ENCODE measurements around the gene RGSL1.
A peak's percentile ranks its signal among the peaks of the same experiment; 100 is the strongest.

The RGSL1 gene

DNA sequence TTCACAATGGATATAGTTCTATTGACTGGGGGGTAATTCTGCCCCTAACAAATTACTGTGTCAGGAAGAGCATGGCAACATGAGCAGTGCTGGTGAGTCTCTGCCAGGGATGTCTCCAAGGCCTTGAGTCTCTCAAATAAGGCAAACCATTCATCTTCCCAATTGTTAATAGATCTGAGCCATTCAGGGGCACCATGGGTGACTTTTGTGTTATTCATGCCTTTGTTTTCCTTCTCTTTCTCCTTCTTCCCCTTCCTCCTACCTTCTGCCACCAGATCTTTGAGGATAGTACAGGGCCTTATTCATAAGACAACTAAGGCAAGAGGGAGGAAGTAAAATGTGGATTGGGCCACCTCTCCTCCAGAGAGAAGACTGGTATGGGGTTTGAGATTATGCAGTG lies at the start of gene RGSL1:
Gene RGSL1 (plus strand): TSS at position 60 of the 400 bp plus-strand sequence. CDS start 20 bp downstream, at position 80.
- DNase-seq: no peak

DNA sequence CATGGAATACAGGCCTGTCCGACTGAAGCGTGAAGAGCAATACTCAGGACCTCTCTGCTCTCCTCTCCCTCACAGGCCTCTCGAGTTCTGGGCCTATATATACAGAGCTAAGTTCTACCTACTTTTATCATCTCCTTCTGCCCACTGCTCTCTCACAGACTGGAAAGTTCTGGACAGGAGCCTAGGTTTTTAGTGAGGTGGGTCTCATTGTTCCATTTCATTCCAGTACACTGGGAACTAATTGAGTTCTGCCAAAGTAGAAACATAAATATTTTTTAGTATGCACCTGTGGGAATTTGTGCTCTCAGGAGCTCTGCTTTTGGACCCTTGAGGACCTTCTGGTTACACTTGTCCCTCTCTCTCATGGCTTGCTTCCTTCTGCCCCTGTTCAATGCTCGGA lies 49.4 kb upstream of the RGSL1 start, which contains the start of gene TEDDM1:
Gene TEDDM1 (minus strand): TSS at position 101 of the 400 bp plus-strand sequence. CDS start 182 bp downstream, outside the sequence.
- no peak for DNase-seq

DNA sequence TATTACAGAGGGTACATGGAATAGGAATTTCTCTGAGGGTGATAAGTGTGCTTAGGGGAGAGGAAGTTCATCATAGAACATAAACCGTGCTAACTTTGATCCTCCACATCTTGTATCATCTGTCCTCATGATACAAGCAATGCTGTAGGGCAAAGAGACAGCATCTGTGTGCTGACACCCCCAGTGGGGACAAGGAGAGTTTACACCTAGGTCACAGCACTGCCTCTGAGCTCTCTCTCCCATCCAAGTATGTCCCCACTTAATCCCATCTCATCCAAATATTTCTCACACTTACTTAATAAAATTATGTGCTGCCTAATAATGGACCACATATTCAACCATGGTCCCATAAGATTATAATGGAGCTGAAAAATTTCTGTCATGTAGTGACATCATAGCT lies 45.2 kb upstream of the RGSL1 start:
- DNase-seq: no peak

DNA sequence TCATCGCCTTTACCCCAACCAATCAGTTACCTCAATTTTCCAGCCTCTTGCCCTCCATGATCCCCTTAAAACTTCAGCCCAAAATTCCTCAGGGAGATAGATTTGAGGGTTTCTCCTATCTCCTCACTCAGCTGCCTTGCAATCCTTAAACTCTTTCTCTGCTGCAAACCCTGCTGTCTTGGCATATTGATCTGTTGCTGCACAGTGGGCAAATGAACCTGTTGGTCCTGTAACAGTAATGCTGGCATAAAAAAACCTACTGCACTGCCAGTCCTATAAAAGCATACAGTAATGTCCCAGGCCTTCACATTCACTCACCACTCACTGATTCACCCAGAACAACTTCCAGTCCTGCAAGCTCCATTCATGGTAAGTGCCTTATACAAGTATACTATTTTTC lies 44.4 kb upstream of the RGSL1 start:
- no peak for DNase-seq

DNA sequence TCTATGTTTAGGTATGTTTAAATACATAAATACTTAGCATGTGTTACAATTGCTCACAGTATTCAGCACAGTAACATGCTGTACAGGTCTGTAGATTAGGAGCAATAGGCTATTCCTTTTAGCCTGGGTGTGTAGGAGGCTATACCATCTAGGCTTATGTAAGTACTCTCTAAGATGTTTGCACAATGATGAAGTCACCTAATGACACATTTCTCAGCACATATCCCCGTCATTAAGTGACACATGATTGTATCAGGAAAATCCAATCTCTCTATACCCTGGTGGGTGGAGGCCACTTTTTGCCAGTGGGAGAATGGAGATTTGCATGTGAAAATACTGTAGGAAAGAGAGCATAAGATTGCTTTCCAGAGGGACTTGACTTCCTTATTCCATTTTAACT lies 43.9 kb upstream of the RGSL1 start:
- DNase-seq: no peak

DNA sequence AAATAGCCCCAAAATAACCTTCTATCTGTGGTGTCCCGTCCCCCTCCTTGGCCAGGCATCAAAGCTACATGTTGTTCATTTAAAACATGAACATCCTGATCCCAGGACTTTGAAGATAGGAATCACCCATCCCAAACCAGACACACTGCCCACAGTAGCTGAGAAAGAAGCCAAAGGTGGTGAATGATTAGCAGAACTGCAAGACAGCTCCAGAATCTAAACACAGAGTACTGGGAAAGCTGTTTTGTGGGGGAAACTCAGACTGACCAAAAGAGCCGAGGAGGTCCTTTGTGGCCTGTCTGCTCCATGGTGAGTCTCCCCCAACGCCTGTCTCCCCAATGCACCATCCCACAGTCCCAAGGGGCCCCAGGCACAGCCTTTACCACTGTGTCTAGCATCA lies 42.2 kb upstream of the RGSL1 start:
- DNase-seq: no peak

DNA sequence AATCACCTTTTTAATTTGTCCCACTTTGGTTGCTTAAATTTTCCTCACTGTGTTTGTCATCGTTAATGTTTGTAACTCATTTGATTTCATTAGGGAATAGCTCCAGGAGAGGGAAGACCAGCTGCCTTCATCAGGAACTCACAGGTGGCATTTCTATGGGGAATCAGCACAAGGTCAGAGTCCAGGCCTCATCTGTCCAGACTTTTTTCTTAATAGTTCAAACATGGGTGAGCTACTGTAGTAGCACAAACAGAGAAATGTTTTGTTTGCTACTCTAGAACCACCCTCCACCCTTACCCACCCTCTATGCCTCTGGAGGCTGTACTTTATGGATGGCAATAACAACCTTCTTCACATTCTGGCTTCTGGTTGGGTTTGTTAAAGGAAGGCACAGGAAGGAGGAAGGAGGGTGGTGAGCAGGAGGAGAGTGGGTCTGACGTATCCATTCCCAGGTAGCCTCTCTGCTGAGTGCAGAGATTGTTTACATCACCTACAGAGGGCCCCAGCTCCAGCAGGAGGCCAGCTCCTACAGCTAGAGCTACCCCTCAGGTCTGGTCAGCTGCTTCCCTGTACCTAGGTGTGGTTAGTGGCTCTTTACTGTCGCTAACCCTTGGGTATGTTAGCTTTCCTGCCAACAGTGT lies 41.4 kb upstream of the RGSL1 start:
- DNase-seq: no peak

DNA sequence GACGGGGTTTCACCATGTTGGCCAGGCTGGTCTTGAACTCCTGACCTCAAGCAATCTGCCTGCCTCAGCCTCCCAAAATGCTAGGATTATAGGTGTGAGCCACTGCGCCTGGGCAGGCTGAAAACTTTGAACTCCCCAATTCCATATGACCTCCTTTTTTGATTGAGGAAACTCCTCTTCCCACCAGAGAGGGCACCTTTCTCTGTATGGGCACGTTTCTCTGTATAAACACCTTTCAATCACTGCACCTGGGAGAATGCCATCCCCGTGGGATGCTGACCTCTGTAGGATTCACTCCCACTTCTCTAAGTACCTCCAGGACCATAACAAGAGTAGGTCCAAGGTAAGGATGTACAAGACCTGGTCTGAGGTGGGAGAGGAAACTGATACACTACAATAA lies 39.8 kb upstream of the RGSL1 start:
- no peak for DNase-seq

DNA sequence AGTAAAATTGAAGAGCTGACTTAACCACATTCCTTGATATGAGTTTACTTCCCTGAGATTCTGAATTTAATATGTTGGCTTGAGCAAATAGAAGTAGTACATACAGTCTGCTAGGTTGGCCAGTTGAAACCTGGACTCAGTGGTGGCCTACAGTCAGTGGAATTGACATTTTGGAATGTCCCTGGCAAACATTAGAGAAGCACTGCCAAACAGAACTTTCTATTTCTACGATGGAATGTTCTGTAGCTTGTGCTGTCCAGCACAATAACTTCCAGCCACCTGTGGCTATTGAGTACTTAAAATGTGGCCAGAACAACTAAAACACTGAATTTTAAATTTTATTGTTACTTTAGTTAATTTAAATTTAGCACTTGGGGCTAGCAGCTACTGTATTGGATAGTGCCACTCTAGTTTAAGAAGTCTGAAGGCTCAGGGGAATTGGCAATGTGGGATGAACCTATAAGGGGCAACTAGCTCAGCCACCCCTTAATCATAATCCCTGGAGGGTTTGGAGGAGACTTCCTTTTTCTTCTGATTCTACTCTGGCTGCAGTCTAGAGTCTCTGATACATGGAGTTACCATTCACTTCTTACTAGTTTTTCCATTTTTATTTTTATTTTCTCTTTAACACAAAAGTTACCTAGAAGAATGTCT lies 39.2 kb upstream of the RGSL1 start:
- DNase-seq: no peak

DNA sequence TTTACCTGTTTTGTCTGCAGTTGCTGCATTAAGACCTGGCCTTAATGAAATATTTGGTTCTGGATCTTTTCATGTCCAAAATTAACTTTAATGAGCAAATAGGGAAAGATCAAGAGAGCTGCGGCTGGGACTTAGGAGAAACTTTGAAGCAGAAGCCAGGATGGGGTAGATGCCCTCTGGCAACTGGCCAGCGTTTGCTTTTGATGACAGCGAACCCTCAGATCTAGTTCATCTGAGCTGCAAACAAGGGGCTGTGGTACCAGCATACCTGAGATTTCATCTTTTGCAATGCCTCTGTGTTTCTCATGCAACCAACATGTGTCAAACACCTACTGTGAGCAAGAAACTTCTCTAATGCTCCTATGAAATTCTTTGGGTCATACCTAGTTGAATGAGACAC lies 36.5 kb upstream of the RGSL1 start:
- DNase-seq: no peak

DNA sequence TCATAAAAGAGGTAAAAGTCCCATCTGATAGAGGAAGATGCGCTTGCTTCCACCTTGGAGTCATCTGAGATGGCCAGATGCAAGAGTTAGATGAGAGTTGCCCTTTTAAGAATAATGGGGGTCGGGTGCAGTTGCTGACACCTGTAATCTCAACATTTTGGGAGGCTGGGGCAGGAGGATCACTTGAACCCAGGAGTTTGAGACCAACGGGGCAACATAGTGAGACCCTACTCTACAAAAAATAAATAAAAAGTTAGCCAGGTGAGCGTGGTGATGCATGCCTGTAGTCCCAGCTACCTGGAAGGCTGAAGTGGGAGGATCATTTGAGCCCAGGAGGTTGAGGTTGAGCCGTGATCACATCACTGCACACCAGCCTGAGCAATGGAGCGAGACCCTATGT lies 36.0 kb upstream of the RGSL1 start:
- DNase-seq: no peak

DNA sequence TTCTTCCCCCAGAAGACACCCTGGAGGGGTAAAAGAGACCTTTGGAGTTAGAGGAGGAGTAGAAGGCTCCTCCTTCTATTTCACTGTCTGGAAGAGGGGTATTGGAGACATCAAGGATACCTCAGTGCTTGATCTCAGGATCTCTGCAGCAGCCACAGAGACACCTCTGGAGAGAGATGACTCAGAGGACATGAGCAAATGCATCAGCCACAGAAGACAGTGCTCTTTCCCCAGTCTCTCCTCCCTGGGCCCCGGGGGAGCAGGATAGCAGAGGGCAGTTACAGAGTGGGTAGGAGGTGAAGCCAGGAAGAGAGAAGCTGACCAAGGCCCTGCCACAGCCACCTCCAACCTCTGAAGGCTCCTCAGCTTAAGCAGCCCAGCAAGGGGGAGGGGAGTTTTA lies 34.2 kb upstream of the RGSL1 start:
- no peak for DNase-seq

DNA sequence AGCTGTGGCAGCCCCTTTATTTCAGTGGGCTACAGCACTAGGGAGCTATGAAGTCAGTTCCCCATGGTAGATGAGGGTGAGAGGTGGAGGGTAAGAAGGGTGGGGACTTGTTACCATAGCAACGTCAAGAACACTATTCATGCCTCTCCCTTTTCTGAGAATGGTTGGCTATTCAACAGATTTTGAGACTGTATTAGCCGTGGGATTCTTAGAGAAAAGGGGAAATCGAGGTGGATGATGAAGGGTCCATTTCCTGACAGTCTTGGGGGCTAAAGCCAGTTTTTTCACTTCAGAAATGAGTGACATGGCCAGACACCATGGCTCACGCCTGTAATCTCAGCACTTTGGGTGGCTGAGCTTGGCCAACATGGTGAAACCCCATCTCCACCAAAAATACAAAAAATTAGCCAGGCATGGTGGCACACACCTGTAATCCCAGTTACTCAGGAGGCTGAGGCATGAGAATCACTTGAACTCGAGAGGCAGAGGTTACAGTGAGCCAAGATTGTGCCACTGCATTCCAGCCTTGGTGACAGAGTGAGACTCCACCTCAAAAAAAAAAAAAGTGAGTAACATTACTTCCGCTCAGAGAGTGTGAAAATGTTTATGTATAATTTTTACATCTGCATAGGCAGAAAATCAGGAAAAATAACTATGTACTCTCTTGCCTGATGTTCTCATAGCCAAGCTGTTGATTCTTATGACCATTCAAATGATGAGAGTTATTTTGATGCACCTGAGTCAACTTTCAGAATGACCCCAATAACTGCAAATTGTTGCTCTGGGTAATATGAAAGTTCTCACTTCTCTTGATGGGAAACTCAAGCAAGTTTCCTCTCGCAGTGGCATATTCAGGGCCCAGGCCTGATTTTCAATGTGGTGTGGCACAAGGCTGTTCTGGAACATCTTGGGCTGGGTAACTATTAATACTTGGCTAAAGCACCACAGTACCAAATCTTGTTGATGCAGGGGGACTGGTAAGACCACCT lies 23.2 kb upstream of the RGSL1 start:
- DNase-seq: no peak

DNA sequence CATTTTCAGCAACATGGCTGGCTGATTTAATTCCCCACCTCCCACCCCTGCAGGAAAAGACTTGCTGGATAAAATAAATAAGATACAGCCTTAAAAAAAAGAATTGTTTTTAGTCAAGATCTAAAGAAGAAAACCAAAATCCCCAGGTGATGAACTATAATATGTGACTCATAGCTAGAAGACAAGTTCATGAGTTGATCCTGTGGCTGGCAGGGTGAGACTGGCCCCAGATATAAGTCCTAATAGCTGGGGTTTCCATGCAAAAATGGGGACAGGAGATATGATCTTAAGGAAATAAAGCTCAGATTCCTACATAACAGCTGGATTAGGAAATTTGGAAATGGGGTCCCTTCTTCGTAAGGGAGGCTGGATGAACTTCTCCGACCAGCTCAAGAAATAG lies 21.9 kb upstream of the RGSL1 start:
- DNase-seq: no peak

DNA sequence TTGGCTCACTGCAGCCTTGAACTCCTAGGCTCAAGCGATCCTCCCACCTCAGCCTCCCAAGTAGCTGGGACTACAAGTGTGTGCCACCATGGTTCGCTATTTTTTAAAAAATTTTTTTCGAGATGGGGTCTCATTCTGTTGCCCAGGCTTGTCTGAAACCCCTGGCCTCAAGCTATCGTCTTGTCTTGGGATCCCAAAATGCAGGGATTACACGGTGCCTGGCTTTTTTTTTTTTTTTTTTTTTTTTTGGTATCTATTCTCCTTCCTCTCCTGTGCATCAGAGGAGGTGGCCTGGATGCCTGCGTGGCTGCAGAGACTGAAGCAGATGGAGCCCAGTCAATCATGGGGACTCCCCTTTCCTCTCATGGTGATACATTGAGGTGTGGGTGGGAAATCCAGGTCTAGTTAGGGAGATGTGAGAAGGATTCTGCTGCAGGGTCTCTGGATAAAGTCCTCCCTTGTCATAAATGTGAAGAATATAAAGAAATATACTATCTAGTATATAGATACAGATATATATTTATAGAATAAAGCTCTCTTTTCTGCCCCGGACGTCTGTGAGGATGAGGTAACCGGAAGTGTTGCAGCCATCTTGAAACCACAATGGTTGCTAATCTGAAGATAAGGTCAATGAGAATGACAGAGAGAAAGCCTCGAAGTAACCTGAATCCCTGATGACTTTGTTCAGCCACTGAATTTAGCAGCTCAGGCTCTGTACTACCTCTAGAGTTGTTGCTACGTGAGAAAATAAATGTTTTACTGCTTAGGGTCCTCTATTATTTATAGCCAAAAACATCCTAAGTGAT lies 19.5 kb upstream of the RGSL1 start:
- no peak for DNase-seq

DNA sequence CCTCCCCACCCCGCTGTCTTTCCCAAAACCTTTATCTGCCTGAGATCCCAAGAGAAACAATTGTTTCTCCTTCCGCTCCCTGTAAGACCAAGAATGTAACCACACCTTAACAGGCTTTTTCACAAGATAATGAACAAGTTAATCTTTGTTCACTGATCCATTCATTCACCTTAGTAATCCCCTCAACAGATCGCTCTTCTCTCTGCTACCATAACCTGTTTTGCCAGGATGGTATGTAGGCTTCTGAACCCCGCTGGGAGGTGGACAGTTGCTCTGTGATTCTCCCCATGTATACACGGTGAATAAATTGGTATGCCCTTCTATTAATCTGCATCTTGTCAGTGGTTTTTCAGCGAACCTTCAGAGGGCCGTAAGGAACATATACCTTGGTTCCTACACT lies 18.7 kb upstream of the RGSL1 start:
- DNase-seq: no peak

DNA sequence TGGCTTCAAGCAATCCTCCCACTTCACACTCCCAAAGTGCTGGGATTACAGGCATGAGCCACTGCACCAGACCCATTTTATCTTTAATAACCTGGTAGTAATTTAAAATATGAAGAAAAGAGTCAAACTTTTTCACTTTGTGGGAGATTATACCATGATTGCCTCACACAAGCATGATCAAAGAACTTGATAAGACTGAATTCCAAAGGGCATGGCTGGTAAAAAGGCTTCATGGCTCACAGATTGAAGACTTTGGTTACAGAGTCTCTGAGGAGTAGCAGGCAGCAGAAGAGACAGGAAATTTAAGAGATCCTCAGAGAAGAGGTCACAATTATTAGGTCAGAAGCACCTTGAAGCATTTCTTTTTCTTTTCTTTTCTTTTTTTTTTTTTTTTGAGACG lies 16.4 kb upstream of the RGSL1 start:
- no peak for DNase-seq

DNA sequence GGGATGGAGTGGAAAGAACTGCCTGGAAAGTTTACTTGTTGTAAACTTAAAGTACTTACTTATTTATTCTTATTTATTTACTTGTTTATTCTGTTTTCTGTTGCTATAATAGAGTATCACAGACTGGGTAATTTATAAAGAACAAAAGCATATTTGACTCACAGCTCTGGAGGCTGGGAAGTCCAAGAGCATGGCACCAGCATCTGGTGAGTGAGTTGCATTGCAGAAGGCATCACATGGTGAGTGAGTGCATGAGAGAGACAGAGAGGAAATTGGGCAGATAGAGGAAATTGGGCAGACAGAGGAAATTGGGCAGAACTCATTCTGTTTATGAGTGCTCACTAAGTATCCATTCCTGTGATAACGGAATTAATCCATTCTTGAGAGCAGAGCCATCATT lies 11.6 kb upstream of the RGSL1 start:
- no peak for DNase-seq

DNA sequence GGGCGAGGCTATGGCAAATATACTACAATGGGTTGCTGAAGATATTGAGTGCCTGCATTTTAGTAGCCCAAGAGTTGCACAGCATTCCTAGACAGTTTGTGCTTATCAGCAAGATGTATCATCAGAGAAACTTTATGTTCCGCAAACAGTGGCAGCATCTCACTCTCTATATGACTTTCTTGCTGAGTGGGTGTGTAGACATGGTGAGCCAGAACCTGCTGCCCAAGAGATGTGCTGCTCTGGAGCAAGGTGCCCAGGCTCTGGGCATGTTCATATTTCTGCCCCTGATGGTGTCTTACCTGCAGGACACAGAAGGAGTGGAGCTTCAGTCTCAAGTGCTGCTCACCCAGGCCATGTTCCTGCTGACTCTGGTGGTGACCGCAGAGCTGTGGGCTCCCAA lies 8.2 kb upstream of the RGSL1 start:
- no peak for DNase-seq

DNA sequence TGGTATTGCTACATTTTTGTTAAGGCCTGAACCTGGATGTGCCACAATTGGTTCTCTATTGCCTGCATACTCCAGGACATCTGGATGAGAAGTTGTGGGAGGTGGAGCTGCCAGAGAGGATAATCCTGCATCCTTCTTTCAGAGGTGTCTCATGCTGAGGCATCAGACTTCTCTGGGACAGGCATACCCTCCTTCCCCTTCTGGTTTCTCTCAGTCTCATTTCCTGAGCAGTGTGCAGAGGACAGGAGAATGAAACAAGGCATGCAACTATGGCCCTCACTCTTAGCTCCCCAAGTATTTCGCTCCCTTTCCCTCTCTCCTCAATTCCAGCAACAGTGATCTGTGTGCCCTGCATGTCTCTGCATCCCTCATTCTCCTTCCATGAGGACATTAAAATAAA lies 7.6 kb upstream of the RGSL1 start:
- no peak for DNase-seq

DNA sequence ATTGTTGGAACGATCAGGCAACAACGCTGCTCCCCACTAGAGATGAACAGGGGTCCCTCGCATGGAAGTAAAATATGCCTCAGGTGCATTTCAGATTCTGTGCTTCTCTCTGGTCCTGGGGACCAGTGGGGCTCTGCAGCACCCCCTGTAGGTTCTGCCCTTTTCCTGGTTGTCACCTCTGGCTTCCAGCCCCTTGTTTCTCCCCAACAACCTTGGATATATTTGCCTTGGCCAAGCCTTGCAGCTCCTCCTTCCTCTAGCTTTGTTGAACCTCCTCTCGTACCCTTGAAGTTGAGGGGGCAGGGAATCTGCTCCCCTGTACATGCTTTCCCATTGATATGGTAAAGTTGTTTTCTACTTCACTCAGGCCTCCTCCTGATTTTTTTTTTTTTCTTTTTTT lies 5.4 kb upstream of the RGSL1 start:
- DNase-seq: no peak

DNA sequence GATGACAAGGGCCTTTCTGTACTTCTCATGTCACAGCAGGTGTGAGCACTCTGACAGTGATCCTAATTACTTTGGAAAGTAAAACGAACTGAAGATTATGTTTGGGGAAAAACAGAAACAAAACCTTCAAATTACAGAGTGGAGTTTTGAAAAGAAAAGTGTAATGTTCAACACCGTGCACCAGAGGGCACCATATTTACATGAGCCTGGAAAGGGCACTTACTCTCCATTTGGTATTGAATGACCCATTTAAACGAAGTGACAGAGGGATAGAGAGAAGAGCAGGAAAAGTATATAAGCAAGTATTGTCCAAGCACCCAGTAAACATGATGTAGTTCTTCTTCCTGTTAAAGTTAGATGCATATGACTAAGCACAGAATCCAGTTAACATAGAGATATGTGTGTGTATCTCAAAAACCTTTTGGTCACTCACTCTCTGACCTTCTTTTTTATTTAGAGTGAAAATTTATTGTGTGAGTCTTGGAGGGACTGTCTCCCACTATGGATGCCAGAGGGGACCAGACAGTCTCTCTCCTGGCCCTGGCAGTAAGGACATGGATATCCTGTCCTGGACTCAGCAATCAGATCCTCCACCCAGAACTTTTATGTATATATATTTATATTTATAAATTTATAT lies 3.8 kb upstream of the RGSL1 start:
- peak; percentile 62 for DNase-seq

Data from NCI-H1105 treated with DMSO at 0.1 percent for 48 hours (cell line).